Left cardiac atrium (tissue), 4 donors: ENCODE results near the gene PTPRN2. TPM values are rescaled to one million over a fixed set of nuclear protein-coding genes. Genes with fewer than 3 reads are reported as not detected.

Source experiments
- ATAC-seq, 2 donors: fragments of 200-7000 bp; cut with Tn5 transposase; one replicate each; pipeline ENCODE4 v1.9.1; 2020; ENCODE audit warnings: mild to moderate bottlenecking in 2 of 2, moderate library complexity in 2 of 2
- DNase-seq: peaks from one replicate; pipeline ENCODE4 v3.0.0-alpha.2; 2020
- intact Hi-C, 2 donors: fragments of 100-400 bp; cut with DNase I; formaldehyde crosslinking; loops; one replicate each; pipeline versions ENCODE4 v1.14.1 to v1.15.1; 2022 to 2023
- total RNA-seq, 2 donors: library from RNA; stranded (reverse); fragmentation: NEBNext Ultra II Directional; extraction: Animal tissue kit (Norgen Biotek cat#: 25700); gene quantifications; one replicate each; pipeline ENCODE4 v1.2.1, GENCODE V29; 2021
- donor health status: DM: no; HTN: yes; CAD: no.
- donor health status: DM: no; HTN: yes; CAD: no; lungs with severe emphysema.
- donor health status: DM: yes; HTN: yes; CAD: no.
- donor health status: Dilated cardiomyopathy.

Gene PTPRN2
- total RNA-seq, 2 donors from 2014 or later: 1.9 to 2.3 TPM

DNA sequence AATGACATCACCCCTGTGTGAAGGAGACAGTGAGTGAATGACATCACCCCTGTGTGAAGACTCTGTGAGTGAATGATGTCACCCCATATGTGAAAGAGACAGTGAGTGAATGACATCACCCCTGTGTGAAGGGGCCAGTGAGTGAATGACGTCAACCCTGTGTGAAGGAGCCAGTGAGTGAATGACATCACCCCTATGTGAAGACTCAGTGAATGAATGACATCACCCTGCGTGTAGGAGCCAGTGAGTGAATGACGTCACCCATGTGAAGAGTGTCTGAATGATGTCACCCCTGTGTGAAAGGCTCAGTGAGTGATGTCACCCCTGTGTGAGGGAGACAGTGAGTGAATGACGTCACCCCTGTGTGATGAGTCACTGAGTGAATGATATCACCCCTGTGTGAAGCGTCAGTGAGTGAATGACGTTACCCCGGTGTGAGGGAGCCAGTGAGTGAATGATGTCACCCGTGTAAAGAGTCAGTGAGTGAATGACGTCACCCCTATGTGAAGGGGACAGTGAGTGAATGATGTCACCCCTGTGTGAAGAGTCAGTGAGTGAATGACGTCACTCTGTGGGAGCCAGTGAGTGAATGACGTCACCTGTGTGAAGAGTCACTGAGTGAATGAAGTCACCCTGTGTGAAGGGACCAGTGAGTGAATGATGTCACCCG, 478.1 kb downstream of the PTPRN2 start:
- intact Hi-C loops: no loop called here
- DNase-seq (no peak), ATAC-seq (no peak)

DNA sequence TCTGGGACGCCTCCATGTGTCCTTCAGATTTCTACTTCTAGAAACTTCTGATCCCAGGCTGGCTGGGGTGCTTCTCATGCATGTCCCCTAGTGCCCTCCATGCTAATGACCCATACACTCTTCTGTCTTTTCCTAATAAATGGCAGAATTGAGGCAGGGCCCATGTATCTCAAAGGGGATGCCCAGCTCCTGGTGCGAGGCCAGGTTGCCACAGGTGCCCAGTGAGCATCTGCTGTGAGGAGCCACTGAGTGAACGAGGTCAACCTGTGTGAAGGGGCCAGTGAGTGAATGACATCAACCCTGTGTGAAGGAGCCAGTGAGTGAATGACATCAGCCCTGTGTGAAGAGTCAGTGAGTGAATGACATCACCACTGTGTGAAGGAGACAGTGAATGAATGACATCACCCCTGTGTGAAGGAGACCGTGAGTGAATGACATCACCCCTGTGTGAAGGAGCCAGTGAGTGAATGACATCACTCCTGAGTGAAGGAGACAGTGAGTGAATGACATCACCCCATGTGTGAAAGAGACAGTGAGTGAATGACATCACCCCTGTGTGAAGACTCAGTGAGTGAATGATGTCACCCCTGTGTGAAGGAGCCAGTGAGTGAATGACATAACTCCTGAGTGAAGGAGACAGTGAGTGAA, 478.9 kb downstream of the PTPRN2 start:
- intact Hi-C loops: no loop called here
- DNase-seq: no peak
- no peak for ATAC-seq

DNA sequence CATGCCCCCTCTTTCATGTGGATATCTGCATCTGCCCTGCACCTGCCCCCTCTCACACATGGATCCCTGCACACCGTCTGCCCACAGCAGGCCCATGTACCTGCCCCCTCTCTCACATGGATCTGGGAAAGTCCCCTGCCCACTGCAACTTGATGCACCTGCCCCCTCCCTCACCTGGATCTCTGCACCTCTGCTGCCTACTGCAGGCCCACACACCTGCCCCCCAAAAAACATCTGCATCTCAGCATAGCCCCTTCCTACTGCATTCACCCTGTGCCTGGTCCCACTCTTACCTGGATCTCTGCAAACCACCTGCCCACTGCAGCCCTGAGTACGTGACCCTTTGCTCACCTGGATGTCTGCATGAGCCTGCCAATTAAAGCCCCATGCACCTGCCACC, 479.8 kb downstream of the PTPRN2 start:
- intact Hi-C loops: no loop called here
- ATAC-seq (no peak), DNase-seq (no peak)

DNA sequence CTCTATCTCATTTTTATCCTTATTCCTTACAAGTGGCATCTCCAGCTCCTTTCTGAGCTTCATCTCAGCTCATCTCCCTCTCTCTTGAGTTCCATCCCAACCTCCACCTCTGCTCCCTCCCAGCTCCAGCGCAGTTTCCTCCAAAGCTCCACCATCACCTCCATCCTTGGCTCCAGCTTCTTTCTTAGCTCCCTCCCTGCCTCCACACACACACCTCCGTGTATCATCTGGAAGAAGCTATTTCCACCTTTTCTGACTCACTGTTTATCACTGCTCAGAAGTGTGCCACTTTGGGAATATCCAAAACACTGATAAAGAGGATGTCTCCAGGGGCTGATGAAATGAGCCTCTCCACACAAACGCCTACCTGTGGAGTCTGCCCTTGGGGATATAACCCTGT, 481.4 kb downstream of the PTPRN2 start:
- intact Hi-C loops: no loop called here
- DNase-seq (no peak), ATAC-seq (no peak)

DNA sequence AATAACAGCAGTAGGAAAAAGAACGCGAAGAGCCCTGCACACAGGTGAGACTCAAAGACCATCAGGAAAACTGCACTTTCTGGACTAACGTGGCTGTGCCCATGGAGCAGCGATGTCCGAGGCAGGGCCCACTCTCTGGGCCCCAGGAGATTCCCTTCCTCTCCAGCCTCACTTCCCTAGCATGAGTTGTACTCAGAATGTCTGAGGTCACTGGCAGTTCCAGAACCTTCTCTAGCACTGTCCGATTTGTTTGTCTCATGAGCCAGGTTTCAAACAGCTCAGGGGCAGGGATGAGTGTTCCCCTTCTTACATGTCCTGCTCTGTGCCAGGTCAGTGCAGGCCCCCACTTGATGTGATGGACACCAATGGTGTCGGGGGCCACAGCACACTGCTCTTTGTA, 484.2 kb downstream of the PTPRN2 start:
- DNase-seq: no peak
- intact Hi-C loops: no loop called here
- no peak for ATAC-seq

DNA sequence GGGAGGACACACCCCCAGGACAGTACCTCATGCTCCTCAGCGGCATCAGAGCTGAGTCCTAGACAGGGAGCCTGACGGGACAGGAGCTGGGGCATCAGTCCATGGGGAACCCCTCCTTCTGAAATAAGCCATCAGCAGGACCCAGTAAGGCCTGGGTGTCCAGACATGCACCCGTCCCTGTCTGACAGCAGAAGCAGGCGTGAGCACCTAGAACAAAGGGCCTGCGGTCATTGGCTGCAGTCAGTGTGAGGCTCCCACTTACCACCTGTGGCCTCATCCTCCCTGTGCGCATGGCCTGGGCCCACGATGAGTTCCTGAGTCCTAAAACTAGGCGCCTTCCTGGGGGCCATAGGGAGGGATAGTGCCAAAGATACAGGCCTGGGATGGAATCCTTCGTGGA, 484.7 kb downstream of the PTPRN2 start:
- no peak for DNase-seq
- intact Hi-C loops: no loop called here

DNA sequence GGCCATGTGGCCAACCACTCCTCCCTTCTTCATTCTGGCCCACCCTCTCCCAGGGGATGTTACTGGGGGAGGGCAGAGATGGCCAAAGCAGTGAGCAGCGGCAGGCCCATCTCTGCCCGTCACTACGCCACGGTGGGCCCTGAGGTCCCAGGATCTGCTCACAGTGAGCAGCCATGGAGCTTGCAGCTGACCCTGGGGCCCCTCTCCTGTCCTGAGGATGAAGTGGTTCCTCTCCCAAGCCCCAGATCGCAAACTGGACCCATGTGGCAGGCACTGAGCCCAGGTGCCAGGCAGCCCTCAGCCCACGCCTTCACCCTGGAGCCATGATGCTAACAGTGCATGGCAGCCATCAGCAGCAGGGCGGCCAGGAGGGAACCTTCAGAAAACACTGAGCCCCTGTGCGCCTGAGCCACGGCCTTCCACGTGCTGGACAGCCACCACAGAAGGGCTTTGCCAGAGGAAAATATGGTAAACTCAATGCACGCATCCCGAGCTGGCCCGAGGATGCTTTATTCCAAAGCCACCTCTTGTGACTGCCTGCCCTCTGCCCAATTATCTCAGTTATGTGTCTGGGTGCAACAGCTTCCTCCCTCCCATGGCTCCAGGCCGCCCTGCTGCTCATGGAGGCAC, 485.7 kb downstream of the PTPRN2 start:
- intact Hi-C loops: no loop called here
- DNase-seq: no peak
- no peak for ATAC-seq

More for the DNA sequence above, 484.7 kb downstream of the PTPRN2 start:
- ATAC-seq: no peak

DNA sequence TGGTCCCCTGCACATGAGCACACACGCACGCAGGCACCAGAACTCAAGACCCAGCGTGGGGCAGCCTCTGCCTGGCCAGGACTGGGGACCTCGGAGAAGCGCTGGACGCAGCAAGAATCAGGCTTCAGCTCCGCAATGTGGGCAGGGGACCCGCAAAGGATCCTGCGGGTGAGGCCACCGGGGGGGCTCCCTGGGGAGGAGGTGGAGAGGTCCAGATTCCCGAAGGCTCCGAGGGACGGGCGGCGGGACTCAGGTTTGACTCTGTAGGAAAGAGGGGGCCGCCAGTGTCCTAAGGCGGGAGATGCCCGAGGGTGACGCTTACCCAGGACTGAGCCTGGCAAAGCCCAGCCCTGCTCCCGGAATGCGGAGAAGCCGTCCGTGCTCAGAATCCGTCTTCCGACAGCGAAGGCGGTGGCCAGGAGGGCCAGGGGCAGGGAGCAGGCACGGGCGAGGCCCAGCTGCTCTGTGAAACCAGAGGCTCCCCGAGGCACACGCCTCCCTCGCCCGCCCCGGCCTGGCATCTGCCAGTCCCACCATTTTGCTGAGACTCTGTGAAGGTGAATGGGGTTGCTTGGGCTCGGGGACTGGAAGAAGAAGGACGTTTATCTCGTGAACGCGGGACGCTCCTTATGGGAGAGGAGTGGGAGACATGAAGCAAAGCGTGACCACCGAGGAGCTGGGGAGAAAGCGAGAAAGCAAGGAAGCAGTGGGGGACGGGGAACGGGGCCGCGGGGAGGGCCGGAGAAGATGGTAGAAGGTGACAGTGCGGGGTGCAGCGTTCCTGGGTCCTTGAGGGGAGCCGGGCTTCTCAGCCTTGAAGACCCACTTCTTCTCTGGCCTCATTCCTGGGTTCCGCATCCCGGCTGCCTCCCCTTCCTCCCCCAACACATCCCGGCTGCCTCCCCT, 489.2 kb downstream of the PTPRN2 start:
- ATAC-seq (no peak), DNase-seq (no peak)
- intact Hi-C loops: no loop called here

DNA sequence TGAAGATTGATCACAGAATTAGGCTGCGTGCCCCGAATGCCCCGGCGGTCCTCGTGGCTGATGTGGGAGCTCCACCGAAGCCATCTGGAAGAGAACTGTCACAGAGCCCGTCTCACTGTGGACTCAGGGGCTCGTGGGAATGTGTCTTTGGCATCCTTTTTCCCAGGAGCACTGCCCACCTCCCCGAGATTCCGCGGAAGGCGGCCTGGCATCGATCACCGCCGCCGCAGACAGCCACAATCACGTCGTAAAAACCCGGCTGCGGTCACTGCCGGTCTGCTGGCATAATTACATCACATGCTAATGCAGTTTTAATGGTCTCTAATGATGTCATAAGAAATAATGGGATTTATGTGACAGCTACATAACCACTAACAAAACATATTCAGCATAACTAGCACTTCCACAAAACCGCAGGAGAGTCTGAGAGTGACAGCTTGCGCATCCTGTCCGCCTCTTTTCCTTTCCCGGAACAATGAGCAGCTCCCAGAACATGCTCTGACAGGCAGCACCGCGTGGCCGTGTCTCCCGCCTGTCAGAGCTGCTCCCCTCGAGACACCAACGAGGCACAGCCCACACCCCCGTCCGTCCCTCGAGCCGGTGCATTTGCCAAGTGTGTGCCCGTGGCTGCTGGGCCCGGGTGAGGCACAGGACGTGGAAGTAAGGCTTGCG, 490.0 kb downstream of the PTPRN2 start:
- ATAC-seq (no peak), DNase-seq (no peak)
- intact Hi-C loops: no loop called here

DNA sequence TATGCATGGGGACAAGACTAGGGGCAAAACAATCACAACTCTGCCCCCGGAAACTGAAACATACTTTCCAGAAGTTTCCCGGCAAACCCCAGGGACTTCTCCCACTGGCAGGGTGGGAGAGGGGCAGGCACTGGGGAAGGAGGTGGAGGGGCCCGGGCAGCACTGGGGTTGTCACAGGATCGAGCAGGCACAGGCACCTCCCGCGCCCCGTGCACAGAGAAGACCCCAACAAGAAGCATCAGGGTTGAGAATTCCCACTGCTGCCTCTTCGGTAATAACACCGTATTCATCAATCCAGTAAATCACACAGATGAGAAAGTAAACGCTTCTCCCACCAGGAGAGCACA, 490.5 kb downstream of the PTPRN2 start:
- ATAC-seq (no peak), DNase-seq (no peak)
- intact Hi-C loops: no loop called here

DNA sequence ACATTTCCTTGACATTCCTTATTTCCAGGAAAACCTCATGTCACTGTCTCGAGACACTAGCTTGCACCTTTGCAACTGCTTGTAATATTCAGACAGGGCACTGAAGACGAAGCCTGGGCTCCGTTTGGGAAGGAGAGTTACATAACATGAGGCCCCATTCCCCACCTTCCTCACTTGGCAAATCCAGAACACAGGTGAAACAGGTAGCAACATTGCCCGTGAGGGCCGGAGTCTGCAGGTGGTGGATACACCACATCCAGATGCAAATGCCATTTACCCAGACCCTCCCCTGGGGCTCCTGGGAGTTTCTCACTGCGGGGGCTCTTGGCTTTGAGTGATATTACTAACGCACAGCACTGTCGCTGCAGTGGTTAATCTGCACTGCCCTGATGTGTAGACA, 491.0 kb downstream of the PTPRN2 start:
- intact Hi-C loops: no loop called here

DNA sequence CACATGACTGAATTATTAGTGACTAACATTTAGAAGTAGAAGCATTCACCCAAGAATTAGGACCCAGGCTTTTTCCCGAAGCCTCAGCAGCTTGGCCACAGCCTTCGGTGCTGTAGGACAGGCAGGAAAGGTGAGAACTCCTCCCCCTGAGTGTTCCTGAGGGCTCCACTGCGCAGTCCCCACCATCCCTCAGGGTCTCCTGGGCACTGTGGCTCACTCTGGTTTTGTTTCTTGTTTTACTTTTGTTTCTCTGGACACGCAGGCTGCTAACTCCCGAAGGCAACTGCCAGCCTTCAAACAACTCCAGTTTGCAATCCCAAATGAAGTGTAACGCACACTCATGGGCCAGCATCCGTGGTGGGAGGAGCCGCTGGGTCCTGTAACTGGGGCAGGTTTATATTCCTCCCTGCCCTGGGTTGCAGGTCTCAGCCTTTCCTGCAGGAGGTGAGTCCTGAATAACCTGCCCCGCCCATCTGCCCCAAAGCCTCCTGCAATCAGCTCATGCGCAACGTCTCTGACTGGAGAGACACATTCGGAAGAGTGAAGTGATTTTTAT, 492.9 kb downstream of the PTPRN2 start:
- ATAC-seq (no peak), DNase-seq (no peak)
- intact Hi-C loops: no loop called here

More for the DNA sequence above, 491.0 kb downstream of the PTPRN2 start:
- no peak for DNase-seq
- ATAC-seq: no peak

DNA sequence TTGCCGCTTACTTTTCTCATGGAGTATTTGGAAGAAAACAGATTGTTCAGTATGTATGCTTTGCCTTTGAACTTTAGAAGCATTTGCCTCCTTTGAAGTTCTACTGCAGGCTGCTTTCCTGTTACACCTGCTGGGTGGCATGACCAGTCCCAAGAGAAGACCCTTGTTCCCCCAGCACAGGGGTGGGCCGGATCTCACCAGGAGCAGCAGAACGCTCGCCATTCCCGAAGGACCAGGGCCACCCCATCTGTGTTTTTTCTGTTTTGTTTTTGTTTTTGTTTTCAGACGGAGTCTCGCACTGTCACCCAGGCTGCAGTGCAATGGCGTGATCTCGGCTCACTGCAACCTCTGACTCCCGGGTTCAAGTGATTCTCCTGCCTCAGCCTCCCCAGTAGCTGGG, 493.6 kb downstream of the PTPRN2 start:
- ATAC-seq (no peak), DNase-seq (no peak)
- intact Hi-C loops: no loop called here

DNA sequence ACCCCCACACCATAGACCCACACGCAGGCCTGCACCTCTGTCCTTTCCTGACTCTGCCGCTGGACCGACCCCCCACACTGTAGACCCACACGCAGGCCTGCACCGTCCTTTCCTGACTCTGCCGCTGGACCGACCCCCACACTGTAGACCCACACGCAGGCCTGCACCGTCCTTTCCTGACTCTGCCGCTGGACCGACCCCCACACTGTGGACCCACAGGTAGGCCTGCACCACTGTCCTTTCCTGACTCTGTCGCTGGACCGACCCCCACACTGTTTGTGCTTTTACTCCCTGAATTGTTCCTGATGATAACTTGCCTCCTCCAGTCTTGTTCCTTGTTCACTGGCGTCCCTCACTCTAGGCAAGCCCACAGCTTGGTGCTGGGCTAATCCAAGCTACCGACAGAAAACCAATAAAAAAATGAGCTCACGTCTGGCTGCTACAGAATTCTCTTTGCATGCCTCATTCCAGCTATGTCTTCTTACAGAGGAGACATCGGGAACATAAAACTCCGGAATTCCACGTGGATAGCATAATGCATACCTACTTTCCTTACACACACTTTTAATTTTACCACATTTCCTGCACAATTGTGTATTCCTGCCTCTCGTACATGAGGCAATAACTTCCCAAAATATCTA, 494.3 kb downstream of the PTPRN2 start:
- DNase-seq: no peak
- intact Hi-C loops: no loop called here

DNA sequence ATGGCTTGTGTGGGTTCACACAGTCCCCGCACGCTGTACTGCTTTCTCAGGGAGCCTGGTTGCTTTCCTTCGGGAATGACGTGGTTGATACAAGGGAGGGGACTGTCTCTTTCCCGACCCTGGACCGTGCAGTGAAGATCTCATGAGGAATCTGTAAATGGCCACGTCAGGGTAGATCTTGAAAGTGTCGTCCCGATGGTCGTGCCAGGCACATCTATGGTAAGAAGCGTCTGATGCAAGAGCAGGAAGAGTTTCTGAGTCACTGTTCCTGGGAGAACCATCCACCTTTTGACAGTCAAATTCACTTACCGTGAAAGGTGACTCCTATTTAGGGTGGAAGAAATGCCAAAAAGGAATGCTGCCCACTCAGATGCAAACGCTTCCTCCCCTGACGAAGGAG, 500.4 kb downstream of the PTPRN2 start:
- no peak for DNase-seq
- ATAC-seq: no peak
- intact Hi-C loops: no loop called here

More for the DNA sequence above, 494.3 kb downstream of the PTPRN2 start:
- ATAC-seq: no peak

DNA sequence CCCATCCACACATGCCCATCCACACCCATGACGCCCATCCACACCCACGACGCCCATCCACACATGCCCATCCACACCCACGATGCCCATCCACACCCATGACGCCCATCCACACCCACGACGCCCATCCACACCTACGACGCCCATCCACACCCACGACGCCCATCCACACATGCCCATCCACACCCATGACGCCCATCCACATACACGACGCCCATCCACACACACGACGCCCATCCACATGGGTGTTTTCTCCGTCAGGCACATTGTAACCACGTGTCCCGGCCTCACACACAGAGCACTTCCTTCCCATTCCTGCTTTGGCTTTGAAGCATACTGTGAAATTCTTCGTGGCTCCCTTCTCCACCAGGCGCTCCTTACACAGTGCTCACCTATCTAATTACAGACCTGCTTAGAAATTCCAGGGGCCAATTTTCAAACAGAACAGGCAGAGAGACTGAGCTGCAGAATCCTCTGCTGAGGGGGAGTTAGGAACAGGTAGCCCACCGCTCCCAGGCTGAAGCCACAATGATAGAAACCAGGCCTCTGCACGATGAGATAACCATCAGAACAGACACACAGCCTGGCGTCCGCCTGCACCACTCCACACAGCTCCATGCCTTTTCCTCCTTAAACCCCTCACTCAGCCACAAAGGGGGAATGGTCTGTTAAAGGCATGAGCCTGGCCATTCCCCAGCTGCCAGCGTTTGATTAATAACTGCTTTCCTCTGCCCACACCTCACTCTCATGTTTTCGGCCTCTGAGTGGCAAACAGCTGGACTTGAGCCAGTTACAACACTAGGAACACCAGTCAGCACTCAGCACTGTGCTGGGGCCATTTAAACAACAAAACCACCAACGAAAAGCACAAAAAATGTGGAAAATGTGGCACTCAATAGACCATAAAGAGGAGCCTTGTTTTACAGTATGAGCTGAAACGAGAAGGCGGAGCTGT, 501.6 kb downstream of the PTPRN2 start:
- ATAC-seq (no peak), DNase-seq (no peak)
- intact Hi-C loops: no loop called here

DNA sequence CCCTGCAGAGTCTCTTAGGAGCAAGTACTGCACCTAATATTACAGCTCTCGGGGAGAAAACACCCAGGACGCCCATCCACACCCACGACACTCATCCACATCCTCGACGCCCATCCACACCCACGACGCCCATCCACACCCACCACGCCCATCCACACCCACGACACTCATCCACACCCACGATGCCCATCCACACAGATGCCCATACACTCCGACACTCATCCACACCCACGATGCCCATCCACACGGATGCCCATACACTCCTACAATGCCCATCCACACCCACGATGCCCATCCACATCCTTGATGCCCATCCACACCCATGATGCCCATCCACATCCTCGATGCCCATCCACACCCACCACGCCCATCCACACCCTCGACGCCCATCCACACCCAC, 503.1 kb downstream of the PTPRN2 start:
- no peak for DNase-seq
- intact Hi-C loops: no loop called here
- no peak for ATAC-seq
